ENCODE measurements around the gene DAB2IP.

Gene DAB2IP

GRCh38 chr9:121699571-121700164, 48.2 kb downstream of the DAB2IP start:
- ChIA-PET CTCF (interaction anchor here (0.6 to 1.4 kb wide), 5 partner anchors 8 to 49 kb away, joined by 3 to 4 read pairs (median 3); no protein-coding TSS in a partner anchor), POLR2A (no interaction called here)
- no peaks in the 10 kb centered on the region for H3K36me3 ChIP-seq (ENCODE audit: control insufficient read depth in 2 of 2, insufficient read depth in 1 of 2, low read length in 2 of 2)
- no peaks in the 10 kb centered on the region; the same call in 1 of the 2 replicates for H3K4me1 ChIP-seq (ENCODE audit: control insufficient read depth, insufficient read depth, low read length)
- no peak for TF ChIP-seq ZEB2 (tag by site-specific recombination; IDR thresholded peaks at IDR 0.05)
- TF ChIP-seq HIC1 (tag by site-specific recombination; IDR thresholded peaks at IDR 0.05) = peak; percentile 62; the same call in 1 of the 2 replicates
- TF ChIP-seq ZNF280C (tag by site-specific recombination; IDR thresholded peaks at IDR 0.05) = no peak
- no peak for TF ChIP-seq PRDM2 (tag by site-specific recombination; IDR thresholded peaks at IDR 0.05; ENCODE audit: borderline replicate concordance)
- no peak for TF ChIP-seq PRDM6 (tag by site-specific recombination; IDR thresholded peaks at IDR 0.05)
- TF ChIP-seq ZNF221 (tag by site-specific recombination; IDR thresholded peaks at IDR 0.05; ENCODE audit: borderline replicate concordance) = no peak
- no peak for TF ChIP-seq ZNF830 (tag by site-specific recombination; IDR thresholded peaks at IDR 0.05; ENCODE audit: low read depth)
- peak; percentile 91 for TF ChIP-seq ZNF335 (tag by site-specific recombination; conservative IDR thresholded peaks at IDR 0.05)
- TF ChIP-seq SP7 (tag by site-specific recombination; IDR thresholded peaks at IDR 0.05) = no peak
- TF ChIP-seq MYNN (tag by site-specific recombination; IDR thresholded peaks at IDR 0.05; ENCODE audit: borderline replicate concordance) = no peak
- TF ChIP-seq FEZF1 (tag by site-specific recombination; IDR thresholded peaks at IDR 0.05) = no peak
- no peak for TF ChIP-seq ZNF155 (tag by site-specific recombination; IDR thresholded peaks at IDR 0.05)
- TF ChIP-seq ZNF501 (tag by site-specific recombination; IDR thresholded peaks at IDR 0.05) = no peak
- no peak for TF ChIP-seq WT1 (tag by site-specific recombination; IDR thresholded peaks at IDR 0.05)
- TF ChIP-seq SP3 (tag by site-specific recombination; IDR thresholded peaks at IDR 0.05) = 0 out of 2 replicates have a peak, but pooled peaks have one; percentile 21
- peak; percentile 44 for TF ChIP-seq ZBTB26 (tag by site-specific recombination; optimal IDR thresholded peaks at IDR 0.05)
- no peak for TF ChIP-seq ZNF202 (tag by site-specific recombination; IDR thresholded peaks at IDR 0.05; ENCODE audit: borderline replicate concordance)
- TF ChIP-seq ZNF629 (tag by site-specific recombination; IDR thresholded peaks at IDR 0.05) = no peak
- TF ChIP-seq ZNF132 (tag by site-specific recombination; IDR thresholded peaks at IDR 0.05; ENCODE audit: borderline replicate concordance) = no peak
- TF ChIP-seq ZNF555 (tag by site-specific recombination; conservative IDR thresholded peaks at IDR 0.05) = no peak
- TF ChIP-seq ZBTB20 (tag by site-specific recombination; IDR thresholded peaks at IDR 0.05) = peak; percentile 49; the same call in 1 of the 2 replicates
- TF ChIP-seq ZIC2 (tag by site-specific recombination; IDR thresholded peaks at IDR 0.05) = no peak
- no peaks in the 10 kb centered on the region for H3K9me3 ChIP-seq (ENCODE audit: control insufficient read depth, insufficient read depth, low read depth, low read length)
- peak overlapping the region; percentile 46; the same call in 1 of the 2 replicates for H3K27ac ChIP-seq (ENCODE audit: extremely low read depth, low read depth, low read length)
- H3K4me3 ChIP-seq (ENCODE audit: low read depth, low read length) = peak overlapping the region; percentile 57
